Activated T-cell treated with anti-CD3 and anti-CD28 coated beads, Interleukin-2, amount 50 U/mL, for 72 hours (primary cell): ENCODE results near the gene OR4X2. TPM values are rescaled to one million over a fixed set of nuclear protein-coding genes. Genes with fewer than 3 reads are reported as not detected.

ENCODE experiments used
- total RNA-seq, 2 donors: library from RNA; stranded (reverse); gene quantifications; one replicate each; pipeline ENCODE4 v1.2.3, GENCODE V29; 2022

The OR4X2 gene
- total RNA-seq, 2 donors from 2014 or later: not detected

Other genes with a start within 250 kb of the OR4X2 start
- gene OR4B1, start 28.3 kb upstream of the OR4X2 start, total RNA-seq: not detected
- gene OR4X1, start 18.8 kb downstream of the OR4X2 start, total RNA-seq: not detected
- not detected for gene OR4S1, start 61.1 kb downstream of the OR4X2 start, total RNA-seq
- gene OR4C3, start 79.8 kb downstream of the OR4X2 start, total RNA-seq: not detected
- gene OR4C5, start 121.4 kb downstream of the OR4X2 start, total RNA-seq: not detected
- not detected for gene OR4A47, start 243.7 kb downstream of the OR4X2 start, total RNA-seq